ENCODE results near the gene ASTN2. TPM values are rescaled to one million over a fixed set of nuclear protein-coding genes. Genes with fewer than 3 reads are reported as not detected.

ASTN2 gene
- total RNA-seq, 4 donors from 2014 or later, result 4.0 to 7.0 (median 4.9) TPM

DNA sequence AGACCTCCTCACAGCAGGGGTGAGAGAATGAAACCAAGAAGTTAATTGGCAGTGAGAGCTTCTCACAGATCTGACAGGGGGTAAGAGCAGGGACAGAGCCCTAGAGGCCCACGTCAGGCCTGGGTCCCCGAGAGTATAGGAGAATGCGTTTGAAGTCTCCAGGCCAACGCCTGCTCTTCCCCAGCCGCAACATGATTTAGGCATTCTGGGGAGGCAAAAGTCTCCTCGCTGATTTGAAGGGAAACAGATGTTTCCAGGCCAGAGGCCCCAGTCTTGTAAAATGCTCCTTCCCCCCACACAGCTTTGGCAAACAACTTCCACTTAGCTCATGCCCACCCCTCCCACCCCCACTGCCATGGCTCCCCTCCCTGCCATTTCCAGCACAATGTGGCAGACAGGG, 966.9 kb downstream of the ASTN2 start:
- H3K27ac ChIP-seq, result no peak overlapping the region
- WGBS, 2 donors (ENCODE audit: low coverage in 1 of 2), result 25 to 64% methylated on average over 3 to 5 of the region's 6 CpGs
- H3K9me3 ChIP-seq, result no peaks in the 10 kb centered on the region
- no peaks in the 10 kb centered on the region for H3K36me3 ChIP-seq
- no peak for TF ChIP-seq POLR2AphosphoS5 (IDR thresholded peaks at IDR 0.05)
- no peak for TF ChIP-seq EP300 (IDR thresholded peaks at IDR 0.05)
- no peak for TF ChIP-seq CTCF (IDR thresholded peaks at IDR 0.05)
- no peak for TF ChIP-seq POLR2A (IDR thresholded peaks at IDR 0.05)
- H3K4me3 ChIP-seq, result no peak overlapping the region
- H3K4me1 ChIP-seq, result peaks cover 0 to 12% (median 0%) of the 10 kb centered on the region in 3 donors
- ATAC-seq, result no peak
- H3K27me3 ChIP-seq, result no peaks in the 10 kb centered on the region

GRCh38 chr9:116442528-116442927, 972.3 kb downstream of the ASTN2 start:
- Histone ChIP-seq H3K27ac (no peak overlapping the region), H3K27me3 (no peaks in the 10 kb centered on the region), H3K4me1 (no peaks in the 10 kb centered on the region), H3K9me3 (no peaks in the 10 kb centered on the region), H3K36me3 (peaks cover 0 to 41% of the 10 kb centered on the region in 2 donors), H3K4me3 (no peak overlapping the region)
- no peak for ATAC-seq
- TF ChIP-seq POLR2AphosphoS5 (IDR thresholded peaks at IDR 0.05) (no peak), EP300 (IDR thresholded peaks at IDR 0.05) (no peak), CTCF (IDR thresholded peaks at IDR 0.05) (no peak), POLR2A (IDR thresholded peaks at IDR 0.05) (no peak)

GRCh38 chr9:116437411-116438370, 977.2 kb downstream of the ASTN2 start:
- Histone ChIP-seq H3K27me3 (no peaks in the 10 kb centered on the region), H3K9me3 (no peaks in the 10 kb centered on the region), H3K4me3 (no peak overlapping the region), H3K27ac (no peak overlapping the region), H3K4me1 (no peaks in the 10 kb centered on the region), H3K36me3 (peaks cover 0 to 46% of the 10 kb centered on the region in 2 donors)
- no peak for ATAC-seq
- WGBS, 2 donors (ENCODE audit: low coverage in 1 of 2), result 81 to 92% methylated on average over 5 to 10 of the region's 11 CpGs
- TF ChIP-seq POLR2A (IDR thresholded peaks at IDR 0.05) (no peak), POLR2AphosphoS5 (IDR thresholded peaks at IDR 0.05) (no peak), EP300 (IDR thresholded peaks at IDR 0.05) (no peak), CTCF (IDR thresholded peaks at IDR 0.05) (no peak)

DNA sequence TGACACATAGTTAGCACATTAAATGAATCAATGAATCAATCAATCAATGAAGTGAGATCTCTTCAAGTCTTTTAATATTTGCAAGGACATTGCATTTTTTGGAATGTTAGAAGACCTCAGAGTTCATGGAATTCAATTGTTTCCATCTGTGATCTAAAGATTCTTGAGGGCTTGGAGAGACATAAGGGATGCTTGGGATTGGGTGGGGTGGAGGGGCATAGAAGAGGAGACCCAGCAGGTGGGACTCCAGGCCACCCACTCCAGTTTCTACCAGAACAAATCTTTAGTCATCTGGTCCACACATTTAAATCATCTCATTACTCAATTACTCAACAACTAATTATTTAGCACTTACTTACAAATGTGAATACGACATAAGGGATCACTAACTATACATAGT, 978.7 kb downstream of the ASTN2 start:
- no peak for ATAC-seq
- no peak for TF ChIP-seq POLR2AphosphoS5 (IDR thresholded peaks at IDR 0.05)
- no peak for TF ChIP-seq EP300 (IDR thresholded peaks at IDR 0.05)
- no peak for TF ChIP-seq POLR2A (IDR thresholded peaks at IDR 0.05)
- WGBS, 2 donors (ENCODE audit: low coverage in 1 of 2), result 93 to 94% methylated on average over 1 of the region's 1 CpG

DNA sequence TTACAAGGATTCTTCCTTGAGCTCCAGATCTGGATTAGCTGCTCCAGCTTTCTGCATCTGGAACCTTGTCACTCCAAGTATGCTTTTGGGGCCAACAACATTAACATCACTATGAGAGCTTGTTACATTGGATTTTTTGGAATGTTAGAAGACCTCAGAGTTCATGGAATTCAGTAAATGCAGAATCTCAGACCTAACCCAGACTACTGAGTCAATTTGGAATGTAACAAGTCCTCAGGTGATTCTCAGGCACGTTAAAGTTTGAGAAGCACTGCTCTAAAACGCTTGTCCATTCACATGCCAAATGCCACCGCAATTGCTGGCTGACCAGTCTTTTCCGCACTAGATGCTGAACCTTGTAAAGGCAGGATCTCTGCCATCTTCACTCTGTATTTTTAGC, 979.2 kb downstream of the ASTN2 start:
- Histone ChIP-seq H3K27ac (no peak overlapping the region), H3K36me3 (peaks cover 0 to 31% of the 10 kb centered on the region in 2 donors), H3K4me1 (no peaks in the 10 kb centered on the region), H3K9me3 (no peaks in the 10 kb centered on the region), H3K27me3 (no peaks in the 10 kb centered on the region), H3K4me3 (no peak overlapping the region)
- TF ChIP-seq EP300 (IDR thresholded peaks at IDR 0.05), result no peak
- no peak for TF ChIP-seq CTCF (IDR thresholded peaks at IDR 0.05)
- TF ChIP-seq POLR2A (IDR thresholded peaks at IDR 0.05), result no peak
- TF ChIP-seq POLR2AphosphoS5 (IDR thresholded peaks at IDR 0.05), result no peak
- no peak for ATAC-seq
- WGBS, 2 donors (ENCODE audit: low coverage in 1 of 2), result 88 to 89% methylated on average over 3 of the region's 4 CpGs

More for the DNA sequence above, 978.7 kb downstream of the ASTN2 start:
- H3K27ac ChIP-seq, result no peak overlapping the region
- H3K4me3 ChIP-seq, result no peak overlapping the region
- peaks cover 0 to 35% of the 10 kb centered on the region in 2 donors for H3K36me3 ChIP-seq
- no peaks in the 10 kb centered on the region for H3K9me3 ChIP-seq
- no peaks in the 10 kb centered on the region for H3K27me3 ChIP-seq
- no peaks in the 10 kb centered on the region for H3K4me1 ChIP-seq
